Measurements from ENCODE around the gene EREG.
"Not testable (repeated sequence)": the region's sequence is repeated elsewhere in the genome, so short reads cannot be mapped to it uniquely, and the experiment has no call there.

Gene EREG
- 0 reads per million in 4 experiments for total RNA-seq

DNA sequence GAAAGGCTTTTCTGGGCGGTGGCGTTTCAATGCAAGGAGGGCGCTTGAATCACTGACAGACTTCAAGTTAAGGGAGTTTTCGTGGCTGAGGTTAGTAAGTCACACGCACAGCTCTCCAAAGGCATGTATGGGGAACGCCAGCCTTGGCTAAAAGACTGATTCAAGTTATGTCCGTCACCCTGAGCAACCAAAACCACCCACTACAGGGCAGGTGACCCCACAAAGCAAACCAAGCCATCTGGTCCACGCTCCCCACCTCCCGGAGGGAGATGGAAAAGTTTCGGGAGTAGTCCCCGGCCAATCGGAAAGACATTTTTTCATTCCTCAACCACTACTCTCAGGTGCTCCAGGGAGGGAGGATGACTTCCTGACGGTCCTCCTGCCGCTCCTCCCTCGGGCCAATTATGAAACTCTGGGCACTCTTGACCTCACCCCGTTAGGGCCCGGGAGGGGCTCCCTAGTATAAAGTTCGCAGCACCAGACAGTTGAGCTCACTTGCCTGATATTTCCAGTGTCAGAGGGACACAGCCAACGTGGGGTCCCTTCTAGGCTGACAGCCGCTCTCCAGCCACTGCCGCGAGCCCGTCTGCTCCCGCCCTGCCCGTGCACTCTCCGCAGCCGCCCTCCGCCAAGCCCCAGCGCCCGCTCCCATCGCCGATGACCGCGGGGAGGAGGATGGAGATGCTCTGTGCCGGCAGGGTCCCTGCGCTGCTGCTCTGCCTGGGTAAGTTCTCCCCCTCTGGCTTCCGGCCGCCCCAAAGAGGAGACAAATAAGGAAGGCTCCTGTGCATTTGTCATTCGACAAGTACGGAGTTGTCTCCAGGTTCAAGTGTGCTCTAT is at the start of gene EREG:
TSS of gene EREG (plus strand) at position 494 of the 840 bp plus-strand sequence. CDS start at position 658, 164 bp downstream.
- DNase-seq = no peak

- no peak for DNase-seq
Measured at GRCh38 chr4:74315376-74315775, 49.6 kb upstream of the EREG start.

GRCh38 chr4:74316397-74316796 is 48.5 kb upstream of the EREG start:
- no peak for DNase-seq

- DNase-seq = no peak
Measured at GRCh38 chr4:74317616-74318246, 47.2 kb upstream of the EREG start.

GRCh38 chr4:74318276-74318675 is 46.7 kb upstream of the EREG start:
- no peak for DNase-seq

DNA sequence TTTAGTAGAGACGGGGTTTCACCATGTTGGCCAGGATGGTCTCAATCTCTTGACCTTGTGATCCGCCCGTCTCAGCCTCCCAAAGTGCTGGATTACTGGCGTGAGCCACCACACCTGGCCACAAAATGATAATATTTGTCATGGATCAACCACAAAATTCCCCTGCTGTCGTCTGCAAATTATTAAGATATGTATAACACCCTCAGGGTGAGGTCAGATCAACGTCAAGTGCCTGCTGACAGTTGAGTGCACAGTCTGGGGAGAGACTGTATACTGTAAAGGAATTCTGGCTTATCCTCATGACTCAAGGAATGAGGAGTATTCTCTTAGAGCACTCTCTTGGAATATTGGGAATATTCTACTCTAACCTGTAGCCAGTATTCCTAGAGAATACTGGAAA is 45.5 kb upstream of the EREG start:
- DNase-seq = no peak

DNA sequence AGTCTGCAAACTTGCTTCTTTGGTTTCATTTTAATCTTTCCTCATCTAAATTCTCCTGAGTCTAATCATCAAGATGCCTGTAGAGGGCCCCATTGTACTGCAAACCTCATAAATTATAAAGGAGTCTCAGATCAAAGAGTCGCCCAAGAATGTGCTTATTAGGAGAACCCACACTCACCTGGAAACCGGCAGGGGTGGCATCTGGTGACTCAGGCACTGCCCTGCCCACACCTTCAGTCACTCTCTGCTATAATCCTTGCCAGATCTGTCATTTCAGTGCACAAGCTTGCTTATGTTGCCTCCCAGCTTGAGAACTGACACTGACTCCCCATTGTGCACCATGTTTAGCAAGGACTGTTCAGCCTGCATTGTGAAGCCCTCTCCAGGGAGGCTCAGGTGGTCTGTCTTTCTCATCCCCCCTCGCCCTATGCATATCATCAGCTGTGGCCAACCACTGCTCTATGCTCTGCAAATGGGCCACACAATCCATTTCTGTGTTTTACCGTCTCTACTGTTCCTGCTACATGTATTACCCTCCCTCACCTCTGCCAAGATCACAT is 44.3 kb upstream of the EREG start:
- no peak for DNase-seq

DNA sequence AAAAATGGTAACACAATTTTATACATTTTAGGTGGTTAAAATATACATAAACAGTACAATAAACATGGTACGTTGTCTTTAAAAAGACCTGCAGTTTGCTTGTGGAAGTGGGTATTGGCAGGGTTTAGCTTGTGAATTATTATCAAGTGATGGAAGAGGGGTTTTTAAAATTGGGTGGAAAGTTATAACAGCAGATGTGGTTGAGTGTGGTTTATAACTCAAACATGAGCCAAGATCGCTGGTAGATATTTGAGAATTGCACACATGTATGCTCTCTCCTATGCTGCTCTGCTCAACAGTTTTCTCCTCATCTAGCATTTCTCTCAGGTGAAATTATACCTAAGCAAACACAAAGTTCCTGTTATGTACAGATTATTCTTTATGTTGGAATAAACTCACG is 42.6 kb upstream of the EREG start:
- DNase-seq = no peak

- no peak for DNase-seq
Measured at GRCh38 chr4:74323663-74324062, 41.3 kb upstream of the EREG start.

DNA sequence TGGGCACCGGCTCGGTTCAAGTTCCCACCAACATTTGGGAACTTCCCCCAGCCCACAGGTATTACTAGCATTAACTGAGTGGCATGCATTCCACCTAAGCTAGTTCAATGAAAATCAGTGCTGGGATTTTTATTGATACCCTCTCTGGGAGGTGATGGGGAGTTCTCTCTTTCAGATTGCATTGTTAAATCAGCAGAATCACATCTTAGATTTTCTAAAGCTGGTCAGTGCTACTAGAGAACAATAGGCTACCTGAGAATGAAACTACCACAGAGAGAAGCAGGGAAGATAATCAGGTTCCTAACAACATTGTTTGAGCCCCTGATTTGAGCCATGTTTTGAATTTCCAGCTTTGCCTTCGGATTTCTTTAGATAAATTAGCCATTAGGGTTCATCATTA is 40.7 kb upstream of the EREG start:
- DNase-seq = no peak

DNA sequence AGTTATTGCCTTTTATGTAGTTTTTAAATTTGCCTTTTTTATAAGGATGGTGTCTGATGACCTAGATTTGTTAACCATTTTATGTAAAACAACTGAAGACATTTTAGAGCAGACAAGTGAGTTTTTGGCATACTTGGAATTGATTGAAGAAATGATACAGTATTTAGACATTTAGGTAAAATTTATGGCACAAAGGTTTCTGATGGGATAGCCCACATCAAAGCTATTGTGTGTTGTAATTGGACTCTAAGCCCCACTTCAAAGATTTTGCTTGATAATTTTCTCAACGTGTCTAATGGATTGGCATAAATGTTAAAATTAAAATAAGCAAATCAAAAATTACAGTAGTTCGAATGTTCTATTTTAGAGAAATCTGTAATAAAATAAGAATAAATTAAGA is 39.1 kb upstream of the EREG start:
- DNase-seq = no peak

DNA sequence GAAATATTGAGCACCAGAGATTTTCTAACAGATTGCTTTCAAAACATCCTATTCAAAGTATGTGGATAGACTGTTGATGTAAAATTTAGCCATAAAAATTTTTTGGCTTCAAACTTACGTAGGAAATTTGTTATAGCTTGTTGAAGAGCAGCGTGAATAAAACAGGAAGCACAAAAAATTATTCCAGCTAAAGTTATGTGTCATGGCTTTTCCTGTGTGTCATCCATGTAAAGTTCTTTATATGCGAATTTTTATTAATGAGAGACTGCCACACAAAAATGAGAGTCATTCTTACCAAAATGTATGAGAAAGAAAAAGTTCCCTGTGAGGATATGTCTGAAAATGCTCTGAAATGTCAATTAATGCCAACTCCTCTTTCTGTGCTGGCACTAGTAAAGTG is 37.2 kb upstream of the EREG start:
- DNase-seq = no peak

GRCh38 chr4:74328501-74328900 is 36.4 kb upstream of the EREG start:
- no peak for DNase-seq

- no peak for DNase-seq
Measured at GRCh38 chr4:74329307-74329706, 35.6 kb upstream of the EREG start.

- no peak for DNase-seq
Measured at GRCh38 chr4:74330295-74330750, 34.6 kb upstream of the EREG start.

- no peak for DNase-seq
Measured at GRCh38 chr4:74331252-74331651, 33.7 kb upstream of the EREG start.

- no peak for DNase-seq
Measured at GRCh38 chr4:74331944-74332343, 33.0 kb upstream of the EREG start.

GRCh38 chr4:74334636-74335035 is 30.3 kb upstream of the EREG start:
- no peak for DNase-seq

DNA sequence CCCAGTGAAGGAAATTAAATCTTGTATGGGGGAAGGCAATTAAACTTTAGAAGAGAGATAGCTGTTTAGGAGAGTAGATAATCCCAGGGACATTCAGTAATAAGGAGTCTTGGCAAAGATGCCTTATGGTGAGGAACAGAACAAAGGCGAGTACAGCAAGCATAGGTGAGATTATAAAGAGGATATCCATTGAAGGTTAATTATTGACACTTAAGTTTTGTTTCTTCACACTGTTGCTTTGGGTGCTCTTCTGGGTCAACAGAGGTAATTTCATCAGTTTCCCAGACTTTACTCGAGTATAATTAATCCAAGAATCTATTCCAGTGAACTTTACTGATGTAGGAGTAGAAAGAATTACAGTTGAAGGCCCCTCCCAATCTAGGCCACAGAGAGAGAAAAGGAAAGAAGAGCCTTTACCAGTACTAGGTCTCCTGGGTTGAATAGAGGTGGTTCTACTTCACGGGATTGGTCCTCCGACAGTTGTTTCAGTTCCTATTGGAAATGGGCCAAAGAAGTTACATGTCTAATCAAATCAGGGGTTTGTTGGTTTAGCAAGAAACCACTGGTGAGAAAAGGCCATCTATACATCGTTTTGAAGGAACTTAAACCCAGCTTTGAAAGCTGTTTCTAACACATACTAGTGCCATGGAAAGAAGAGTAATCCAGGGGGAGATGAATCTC is 29.5 kb upstream of the EREG start:
- DNase-seq = no peak

- DNase-seq = no peak
Measured at GRCh38 chr4:74338792-74339333, 26.1 kb upstream of the EREG start.

DNA sequence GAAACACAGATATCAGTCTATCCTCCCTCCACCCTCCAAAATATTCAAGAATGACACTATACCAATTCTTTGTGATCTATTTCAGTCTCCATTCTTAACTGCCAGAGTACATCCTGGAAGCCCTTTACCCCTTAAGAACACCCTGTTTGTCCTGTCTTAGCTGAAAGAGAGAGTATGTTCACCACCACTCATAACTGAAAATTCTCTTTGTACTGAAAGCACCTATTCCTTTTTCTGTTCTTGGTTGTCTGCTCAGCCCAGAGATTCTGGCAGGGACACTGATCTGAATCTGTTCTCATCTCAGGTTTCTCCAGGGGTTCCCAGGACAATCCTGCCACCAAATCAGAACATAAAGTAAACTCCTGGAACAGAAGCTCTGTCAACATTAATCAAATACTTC is 25.4 kb upstream of the EREG start:
- DNase-seq = no peak

DNA sequence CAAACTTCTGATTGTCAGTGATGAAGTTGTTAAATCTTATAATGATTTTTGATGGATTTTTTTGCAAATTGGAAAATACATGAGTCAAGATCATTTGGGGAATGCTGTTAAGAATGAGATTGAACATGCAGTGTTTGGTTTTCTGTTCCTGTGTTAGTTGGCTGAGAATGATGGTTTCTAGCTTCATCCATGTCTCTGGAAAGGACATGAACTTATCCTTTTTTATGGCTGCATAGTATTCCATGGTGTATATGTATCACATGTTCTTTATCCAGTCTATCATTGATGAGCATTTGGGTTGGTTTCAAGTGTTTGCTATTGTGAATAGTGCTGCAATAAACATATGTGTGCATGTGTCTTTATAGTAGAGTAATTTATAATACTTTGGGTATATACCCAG is 24.5 kb upstream of the EREG start:
- DNase-seq = not testable (repeated sequence)

DNA sequence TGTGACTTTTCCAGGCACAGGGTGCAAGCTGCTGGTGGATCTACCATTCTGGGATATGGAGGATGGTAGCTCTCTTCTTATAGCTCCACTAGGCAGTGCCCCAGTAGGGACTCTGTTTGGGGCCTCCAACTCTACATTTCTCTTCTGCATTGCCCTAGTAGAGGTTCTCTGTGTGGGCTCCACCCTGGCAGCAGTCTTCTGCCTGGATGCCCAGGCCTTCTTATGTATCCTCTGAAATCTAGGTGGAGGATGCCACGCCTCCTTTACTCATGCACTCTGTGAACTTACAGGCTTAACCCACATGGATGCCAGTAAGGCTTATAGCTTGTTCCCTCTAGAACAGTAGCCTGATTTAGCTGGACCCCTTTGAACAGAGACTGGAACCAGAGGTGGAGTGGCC is 20.9 kb upstream of the EREG start:
- no peak for DNase-seq

Data from effector CD8-positive, alpha-beta T cell (primary cell).